Parathyroid adenoma (tissue), 2 donors: ENCODE results near the gene GOLGA6L2.

ENCODE experiments used
- H2AFZ ChIP-seq: fragments of 300-600 bp; sonication (generic); one replicate; pipeline ENCODE4 v1.7.0; 2017; ENCODE audit warnings: antibody characterized with exemption, mild to moderate bottlenecking
- H3K27ac ChIP-seq: fragments of 300-600 bp; sonication (generic); one replicate; pipeline ENCODE4 v1.7.0; 2017
- H3K27me3 ChIP-seq: fragments of 300-600 bp; sonication (generic); one replicate; pipeline ENCODE4 v1.7.0; 2017; ENCODE audit warnings: low read length; ENCODE audit not compliant: control insufficient read depth, insufficient read depth
- H3K36me3 ChIP-seq: fragments of 300-600 bp; sonication (generic); one replicate; pipeline ENCODE4 v1.7.0; 2017; ENCODE audit warnings: low read length; ENCODE audit not compliant: control insufficient read depth, insufficient read depth
- H3K4me1 ChIP-seq: fragments of 300-600 bp; sonication (generic); one replicate; pipeline ENCODE4 v1.7.0; 2017; ENCODE audit warnings: control low read depth
- H3K4me2 ChIP-seq: fragments of 300-600 bp; sonication (generic); one replicate; pipeline ENCODE4 v1.7.0; 2017; ENCODE audit warnings: low read length
- H3K4me3 ChIP-seq: fragments of 300-600 bp; sonication (generic); one replicate; pipeline ENCODE4 v1.7.0; 2017; ENCODE audit warnings: low read depth, low read length
- H3K79me2 ChIP-seq: fragments of 300-600 bp; sonication (generic); one replicate; pipeline ENCODE4 v1.7.0; 2017; ENCODE audit warnings: control low read depth
- H3K9ac ChIP-seq: fragments of 300-600 bp; sonication (generic); one replicate; pipeline ENCODE4 v1.7.0; 2017; ENCODE audit warnings: mild to moderate bottlenecking
- H3K9me3 ChIP-seq: fragments of 300-600 bp; sonication (generic); one replicate; pipeline ENCODE4 v1.7.0; 2017; ENCODE audit warnings: low read length; ENCODE audit not compliant: control insufficient read depth
- CTCF ChIP-seq: fragments of 300-600 bp; sonication (generic); IDR thresholded peaks from one replicate; pipeline ENCODE4 v1.7.0; 2017; ENCODE audit warnings: antibody characterized with exemption, mild to moderate bottlenecking
- donor health status: primary hyperparathyroidism.

The GOLGA6L2 gene

DNA sequence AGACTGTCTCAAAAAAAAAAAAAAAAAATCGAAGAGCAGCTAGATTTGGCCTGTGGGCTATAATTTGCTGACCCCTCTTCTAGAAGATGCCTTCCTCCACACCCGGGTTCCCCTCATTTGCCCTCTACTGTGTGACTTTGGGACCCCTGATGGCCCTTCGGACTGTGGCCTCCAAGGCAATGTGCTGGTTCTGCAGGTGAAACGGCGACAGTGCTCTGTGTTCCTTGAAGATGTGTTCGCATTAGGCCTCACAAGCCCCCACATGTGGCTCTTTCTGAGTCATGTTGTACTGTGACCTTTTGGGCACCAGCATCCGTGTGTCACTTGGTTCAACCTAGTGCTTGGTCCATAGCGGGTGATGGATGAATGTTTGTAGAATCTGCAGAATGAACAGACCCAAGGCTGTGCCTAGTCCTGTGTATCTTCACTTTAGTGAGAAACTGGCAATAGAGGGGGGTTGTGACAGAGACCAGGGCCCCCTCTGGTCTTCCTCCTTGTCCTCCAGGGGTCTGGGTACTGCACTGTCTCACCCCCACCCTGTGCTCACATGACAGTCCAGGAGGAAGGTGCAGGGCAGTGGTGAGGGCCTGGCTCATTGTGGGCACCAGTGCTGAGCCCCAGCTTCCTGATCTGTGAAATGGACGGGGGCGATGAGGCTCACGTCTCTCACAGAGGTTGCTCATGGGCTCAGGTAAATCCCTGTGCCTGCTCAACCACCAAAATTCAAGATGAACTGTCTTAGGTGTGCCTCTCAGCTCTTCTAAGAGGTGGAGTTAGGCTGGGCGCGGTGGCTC lies 22.7 kb downstream of the GOLGA6L2 start:
- H3K27me3 ChIP-seq: no peaks in the 10 kb centered on the region
- no peak overlapping the region for H3K27ac ChIP-seq
- H3K4me3 ChIP-seq: no peak overlapping the region
- no peaks in the 10 kb centered on the region for H3K9me3 ChIP-seq
- no peak overlapping the region for H2AFZ ChIP-seq
- H3K4me2 ChIP-seq: no peak overlapping the region
- H3K9ac ChIP-seq: no peak overlapping the region
- H3K79me2 ChIP-seq: no peaks in the 10 kb centered on the region
- TF ChIP-seq CTCF: no peak
- H3K36me3 ChIP-seq: no peaks in the 10 kb centered on the region
- H3K4me1 ChIP-seq: no peaks in the 10 kb centered on the region

DNA sequence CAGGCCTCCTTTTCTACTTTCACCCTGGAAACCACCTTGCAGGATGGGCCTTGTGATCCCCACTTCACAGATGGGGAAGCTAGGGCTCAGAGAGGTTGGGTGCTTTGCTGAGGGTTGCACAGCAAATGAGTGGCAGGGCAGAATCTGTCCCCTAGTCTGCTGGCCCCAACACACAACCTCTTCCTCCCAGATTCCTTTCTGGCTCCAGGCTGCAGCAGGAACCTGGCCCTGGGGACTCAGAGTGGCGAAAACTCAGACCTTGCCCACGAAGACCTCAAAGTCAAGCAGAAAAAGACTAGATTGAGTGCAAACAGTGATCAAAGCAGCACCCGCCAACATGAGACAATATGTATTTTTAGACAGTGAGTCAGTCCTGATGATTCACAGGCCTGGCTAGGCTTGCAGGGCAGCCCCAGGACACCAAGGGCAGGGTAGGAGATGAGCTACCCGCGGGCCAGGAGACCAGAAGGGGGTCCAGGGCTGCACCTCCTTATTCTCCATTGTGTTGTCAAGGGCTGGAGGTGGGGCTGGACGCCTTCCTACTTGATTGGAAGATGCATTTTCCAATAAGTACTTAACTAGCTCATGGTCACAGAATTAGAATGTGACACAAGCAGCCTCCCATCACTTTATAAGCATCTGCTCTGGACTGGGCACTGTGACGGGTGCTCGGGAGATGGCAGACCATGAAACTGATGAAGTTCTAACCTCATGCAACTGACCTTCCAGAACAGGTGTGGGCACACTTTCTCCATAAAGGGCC lies 23.9 kb downstream of the GOLGA6L2 start:
- Histone ChIP-seq H3K4me3 (no peak overlapping the region), H3K79me2 (no peaks in the 10 kb centered on the region), H3K4me1 (no peaks in the 10 kb centered on the region), H3K9ac (no peak overlapping the region), H3K9me3 (no peaks in the 10 kb centered on the region), H3K4me2 (no peak overlapping the region), H3K36me3 (no peaks in the 10 kb centered on the region), H3K27me3 (no peaks in the 10 kb centered on the region), H2AFZ (no peak overlapping the region), H3K27ac (no peak overlapping the region)
- TF ChIP-seq CTCF: no peak

DNA sequence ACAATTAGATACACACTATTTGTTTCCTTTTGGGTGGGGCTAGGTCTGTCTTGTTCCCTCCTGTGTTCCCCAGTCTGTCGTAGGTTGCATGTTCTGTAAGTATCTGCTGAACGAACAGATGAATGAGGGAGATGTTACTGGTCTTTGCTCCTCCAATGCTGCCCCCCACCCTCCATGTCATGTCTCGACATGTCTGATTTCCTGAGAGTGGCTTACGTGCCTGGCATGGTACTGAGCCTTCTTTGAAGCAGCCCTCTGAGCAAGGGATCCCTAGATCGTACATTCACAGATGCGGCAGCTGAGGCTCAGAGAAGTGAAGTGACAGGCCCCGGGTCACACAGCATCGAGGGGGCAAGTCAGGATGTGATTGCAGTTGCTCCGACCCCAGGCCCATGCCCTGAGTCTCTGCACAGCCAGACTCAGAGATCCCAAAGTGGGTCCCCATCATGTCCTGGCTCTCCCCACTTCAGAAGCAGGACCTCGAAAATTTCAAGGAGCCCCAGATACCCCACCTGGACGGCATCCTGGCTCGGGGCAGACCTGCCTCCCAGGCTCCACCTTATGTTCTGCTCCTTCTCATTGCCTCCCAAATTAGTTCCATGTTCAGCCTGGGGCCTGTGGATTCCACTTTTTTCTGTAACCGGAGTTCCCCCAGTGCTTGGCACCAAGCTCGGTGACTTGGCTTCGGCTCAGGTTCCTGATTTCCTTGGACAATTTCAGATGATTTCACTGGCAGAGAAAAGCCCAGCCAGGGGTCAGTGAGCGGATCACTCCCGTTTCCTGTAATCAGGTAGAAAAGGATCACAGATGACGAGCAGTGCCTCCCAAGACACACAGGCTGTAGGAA lies 24.7 kb downstream of the GOLGA6L2 start:
- no peaks in the 10 kb centered on the region for H3K79me2 ChIP-seq
- no peaks in the 10 kb centered on the region for H3K9me3 ChIP-seq
- H3K4me1 ChIP-seq: no peaks in the 10 kb centered on the region
- H3K27ac ChIP-seq: no peak overlapping the region
- H3K4me3 ChIP-seq: no peak overlapping the region
- H3K4me2 ChIP-seq: no peak overlapping the region
- no peaks in the 10 kb centered on the region for H3K36me3 ChIP-seq
- H3K9ac ChIP-seq: no peak overlapping the region
- H2AFZ ChIP-seq: no peak overlapping the region
- TF ChIP-seq CTCF: no peak
- no peaks in the 10 kb centered on the region for H3K27me3 ChIP-seq

GRCh38 chr15:23420806-23421575 lies 26.1 kb downstream of the GOLGA6L2 start:
- Histone ChIP-seq H3K9ac (no peak overlapping the region), H3K4me2 (no peak overlapping the region), H3K4me1 (no peaks in the 10 kb centered on the region), H3K79me2 (no peaks in the 10 kb centered on the region), H2AFZ (no peak overlapping the region), H3K27ac (no peak overlapping the region), H3K9me3 (no peaks in the 10 kb centered on the region), H3K36me3 (no peaks in the 10 kb centered on the region), H3K4me3 (no peak overlapping the region), H3K27me3 (no peaks in the 10 kb centered on the region)
- TF ChIP-seq CTCF: no peak
